Coronary artery (tissue), 2 donors: Measurements from ENCODE around the gene KCNK1.

ENCODE experiments used
- DNase-seq: peaks from one replicate; pipeline ENCODE4 v3.0.0-alpha.2; 2017; ENCODE audit warnings: low spot score
- H3K27ac ChIP-seq, 2 donors: fragments of 200-600 bp; sonication (generic); one replicate each; pipeline ENCODE4 v1.5.1; 2016 to 2019
- H3K4me3 ChIP-seq: fragments of 200-600 bp; sonication (generic); 2 replicates; pipeline ENCODE4 v1.5.1; 2016; ENCODE audit warnings: mild to moderate bottlenecking, moderate library complexity
- CTCF ChIP-seq: fragments of 200-600 bp; sonication (generic); IDR thresholded peaks from one replicate; pipeline ENCODE4 v1.5.1; 2019; ENCODE audit warnings: antibody characterized with exemption

Gene KCNK1

GRCh38 chr1:233575450-233575849 is 38.5 kb upstream of the KCNK1 start:
- no peak for DNase-seq
- no peak for TF ChIP-seq CTCF

GRCh38 chr1:233582439-233582838 is 31.5 kb upstream of the KCNK1 start:
- Histone ChIP-seq H3K4me3 (no peak overlapping the region), H3K27ac (no peak overlapping the region)
- TF ChIP-seq CTCF = no peak
- DNase-seq = no peak

More at GRCh38 chr1:233575450-233575849, 38.5 kb upstream of the KCNK1 start:
- no peak overlapping the region for H3K27ac ChIP-seq
- no peak overlapping the region for H3K4me3 ChIP-seq

- TF ChIP-seq CTCF = no peak
- H3K27ac ChIP-seq = no peak overlapping the region
- DNase-seq = no peak
- H3K4me3 ChIP-seq = no peak overlapping the region
These were observed 29.5 kb upstream of the KCNK1 start for GRCh38 chr1:233584376-233584775.

- TF ChIP-seq CTCF = no peak
- no peak for DNase-seq
- H3K27ac ChIP-seq = no peak overlapping the region
- no peak overlapping the region for H3K4me3 ChIP-seq
These were observed 29.0 kb upstream of the KCNK1 start for GRCh38 chr1:233584931-233585330.

GRCh38 chr1:233586301-233586700 is 27.6 kb upstream of the KCNK1 start:
- H3K27ac ChIP-seq = no peak overlapping the region
- no peak for TF ChIP-seq CTCF
- DNase-seq = no peak
- H3K4me3 ChIP-seq = no peak overlapping the region

GRCh38 chr1:233587196-233587595 is 26.7 kb upstream of the KCNK1 start:
- no peak overlapping the region for H3K27ac ChIP-seq
- no peak for DNase-seq
- no peak overlapping the region for H3K4me3 ChIP-seq
- no peak for TF ChIP-seq CTCF

- no peak for TF ChIP-seq CTCF
- Histone ChIP-seq H3K4me3 (no peak overlapping the region), H3K27ac (no peak overlapping the region)
- DNase-seq = no peak
These were observed 25.7 kb upstream of the KCNK1 start for GRCh38 chr1:233587958-233588799.
